GM19463 (cell line): Measurements from ENCODE around the gene SLC25A41.

Experiments used
- ATAC-seq: cut with Tn5 transposase; IDR thresholded peaks from one replicate; pipeline ENCODE4 v1.9.1; 2021; ENCODE audit warnings: mild to moderate bottlenecking, moderate library complexity; ENCODE audit not compliant: unreplicated experiment

The SLC25A41 gene

GRCh38 chr19:6460099-6460884 is 26.7 kb upstream of the SLC25A41 start:
- ATAC-seq = peak; percentile 80

GRCh38 chr19:6459262-6460098 is 25.9 kb upstream of the SLC25A41 start, which contains the start of gene SLC25A23:
Gene SLC25A23, minus strand, starts transcription at chr19:6459792. Its CDS starts 164 bp downstream, at chr19:6459628.
- ATAC-seq = no peak

GRCh38 chr19:6458695-6459261 is 25.2 kb upstream of the SLC25A41 start:
- no peak for ATAC-seq

- ATAC-seq = no peak
These were observed 24.6 kb upstream of the SLC25A41 start for GRCh38 chr19:6457958-6458694.

GRCh38 chr19:6455924-6456323 is 22.4 kb upstream of the SLC25A41 start:
- ATAC-seq = no peak

GRCh38 chr19:6453951-6454565 is 20.5 kb upstream of the SLC25A41 start:
- no peak for ATAC-seq

GRCh38 chr19:6452899-6453298 is 19.3 kb upstream of the SLC25A41 start:
- no peak for ATAC-seq

GRCh38 chr19:6452223-6452614 is 18.7 kb upstream of the SLC25A41 start:
- ATAC-seq = no peak

- no peak for ATAC-seq
These were observed 18.1 kb upstream of the SLC25A41 start for GRCh38 chr19:6451583-6452222.

GRCh38 chr19:6450166-6450565 is 16.6 kb upstream of the SLC25A41 start:
- ATAC-seq = no peak

GRCh38 chr19:6448045-6448444 is 14.5 kb upstream of the SLC25A41 start:
- ATAC-seq = no peak

GRCh38 chr19:6446452-6446851 is 12.9 kb upstream of the SLC25A41 start:
- ATAC-seq = no peak

GRCh38 chr19:6443986-6444385 is 10.4 kb upstream of the SLC25A41 start:
- ATAC-seq = no peak

GRCh38 chr19:6442087-6442688 is 8.6 kb upstream of the SLC25A41 start:
- ATAC-seq = no peak

GRCh38 chr19:6440905-6441304 is 7.3 kb upstream of the SLC25A41 start:
- ATAC-seq = no peak

- no peak for ATAC-seq
These were observed 6.2 kb upstream of the SLC25A41 start for GRCh38 chr19:6439743-6440142.

GRCh38 chr19:6433165-6433564 is 398 bp downstream of the SLC25A41 start:
- no peak for ATAC-seq

GRCh38 chr19:6431891-6432290 is 1.7 kb downstream of the SLC25A41 start:
- no peak for ATAC-seq

GRCh38 chr19:6429419-6430221 is 3.9 kb downstream of the SLC25A41 start:
- ATAC-seq = no peak
